ENCODE data around the gene UBTD1.
"Not testable (repeated sequence)": the region's sequence is repeated elsewhere in the genome, so short reads cannot be mapped to it uniquely, and the experiment has no call there.

Gene UBTD1, protein sequence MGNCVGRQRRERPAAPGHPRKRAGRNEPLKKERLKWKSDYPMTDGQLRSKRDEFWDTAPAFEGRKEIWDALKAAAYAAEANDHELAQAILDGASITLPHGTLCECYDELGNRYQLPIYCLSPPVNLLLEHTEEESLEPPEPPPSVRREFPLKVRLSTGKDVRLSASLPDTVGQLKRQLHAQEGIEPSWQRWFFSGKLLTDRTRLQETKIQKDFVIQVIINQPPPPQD

GRCh38 chr10:97498841-97499560 lies at the start of gene UBTD1:
Gene UBTD1 (plus strand): TSS chr10:97498924. CDS start chr10:97499204, 280 bp downstream.
- DNase-seq (ENCODE audit: low read depth) = no peak

DNA sequence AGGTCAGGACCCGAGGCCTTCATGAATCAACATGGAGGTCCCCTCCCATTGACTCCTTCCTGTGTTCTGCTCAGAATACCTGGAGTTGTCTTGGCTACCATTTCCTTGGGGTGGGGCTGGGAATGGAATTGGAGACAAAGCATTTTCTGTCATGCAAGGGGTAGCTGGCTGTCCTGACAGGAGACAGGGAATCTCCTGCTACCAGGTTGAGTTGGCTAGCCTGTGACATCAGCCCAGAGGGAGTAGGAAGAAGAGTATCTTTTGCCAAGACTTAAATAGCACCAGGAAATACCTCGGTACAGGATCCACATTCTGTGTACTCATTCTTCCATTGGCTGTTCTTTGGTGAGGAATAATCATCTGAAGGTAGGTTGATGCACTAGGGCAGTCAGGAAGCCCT lies 47.9 kb upstream of the UBTD1 start:
- no peak for DNase-seq (ENCODE audit: low read depth)

GRCh38 chr10:97451605-97452004 lies 47.1 kb upstream of the UBTD1 start:
- no peak for DNase-seq (ENCODE audit: low read depth)

DNA sequence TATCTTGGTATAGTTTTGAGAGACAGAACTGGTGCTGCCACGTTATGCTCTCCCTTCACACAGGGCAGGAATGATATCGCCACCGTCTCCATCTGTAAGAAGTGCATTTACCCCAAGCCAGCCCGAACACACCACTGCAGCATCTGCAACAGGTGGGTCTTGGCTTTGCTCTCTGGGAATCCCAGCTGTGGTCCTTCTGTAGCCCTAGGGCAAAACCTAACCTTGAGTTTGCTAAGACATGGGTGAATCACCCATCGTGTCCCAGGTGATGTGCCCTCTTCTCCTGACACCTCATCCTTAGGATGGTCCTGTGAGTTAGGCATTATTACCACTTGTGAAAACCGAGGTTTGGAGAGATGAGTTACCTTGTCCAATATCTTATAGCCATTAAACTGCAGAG lies 46.4 kb upstream of the UBTD1 start:
- no peak for DNase-seq (ENCODE audit: low read depth)

DNA sequence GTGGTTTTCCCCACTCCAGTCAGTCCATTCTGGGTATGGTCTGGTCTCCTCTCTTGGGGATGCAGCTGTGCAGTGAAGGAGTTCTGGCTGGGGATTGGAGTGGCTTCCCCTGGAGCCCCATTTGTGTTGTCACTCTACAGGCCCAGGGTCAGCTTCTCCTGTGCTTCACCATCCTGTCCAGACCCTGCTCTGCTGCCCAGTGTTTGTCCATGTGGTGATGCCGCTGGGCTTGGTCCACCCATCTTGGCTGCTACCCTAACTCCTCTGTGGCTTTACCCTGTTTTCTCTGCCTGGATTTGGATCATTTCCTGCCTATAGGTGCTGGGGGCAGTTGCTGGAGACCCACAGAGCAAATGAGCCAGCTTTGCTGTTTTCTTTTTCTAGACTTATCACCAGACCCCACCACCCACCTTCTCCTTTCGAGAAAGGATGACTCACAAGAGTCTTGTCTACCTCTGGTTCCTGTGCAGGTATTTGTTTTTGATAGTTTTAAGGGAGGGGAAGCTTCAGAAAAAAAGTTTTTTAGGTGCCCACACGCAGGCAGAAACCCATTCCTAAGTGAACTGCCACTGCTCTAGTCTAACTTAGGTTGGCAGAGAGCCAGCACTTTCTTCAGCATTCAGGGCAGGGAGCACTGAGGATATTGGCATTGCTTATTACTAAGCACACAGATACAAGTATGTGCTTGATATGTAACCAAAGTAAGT lies 44.2 kb upstream of the UBTD1 start:
- no peak for DNase-seq (ENCODE audit: low read depth)

- DNase-seq (ENCODE audit: low read depth) = no peak
These were observed 42.6 kb upstream of the UBTD1 start for GRCh38 chr10:97456034-97456685.

DNA sequence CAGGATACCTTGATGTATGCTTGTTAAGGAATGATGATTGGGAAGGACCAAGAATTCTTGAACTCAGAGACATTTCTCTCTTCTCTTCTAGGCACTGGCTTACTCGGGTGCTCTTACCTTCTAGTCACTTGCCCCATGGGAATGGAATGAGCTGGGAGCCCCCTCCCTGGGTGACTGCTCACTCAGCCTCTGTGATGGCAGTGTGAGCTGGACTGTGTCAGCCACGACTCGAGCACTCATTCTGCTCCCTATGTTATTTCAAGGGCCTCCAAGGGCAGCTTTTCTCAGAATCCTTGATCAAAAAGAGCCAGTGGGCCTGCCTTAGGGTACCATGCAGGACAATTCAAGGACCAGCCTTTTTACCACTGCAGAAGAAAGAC lies 42.0 kb upstream of the UBTD1 start:
- no peak for DNase-seq (ENCODE audit: low read depth)

DNA sequence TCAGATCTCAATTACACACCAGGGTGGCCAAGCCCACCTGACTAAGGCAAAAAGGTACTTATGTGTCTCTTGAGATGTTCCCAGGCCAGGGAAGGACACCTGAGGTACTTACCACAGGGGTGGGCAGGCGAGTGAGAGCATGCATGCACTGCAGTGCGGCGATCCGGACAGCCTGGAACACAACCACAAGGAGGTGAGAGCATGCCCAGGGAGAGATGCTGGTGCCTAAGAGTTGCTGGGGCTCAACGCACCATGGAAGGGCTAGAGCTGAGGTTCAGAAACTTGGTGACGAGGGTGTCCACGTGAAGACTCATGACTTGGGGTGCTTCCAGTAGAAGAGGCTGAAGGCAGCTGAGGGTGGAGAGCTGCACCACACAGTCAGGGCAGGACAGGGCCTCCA lies 39.6 kb upstream of the UBTD1 start:
- DNase-seq (ENCODE audit: low read depth) = no peak

- DNase-seq (ENCODE audit: low read depth) = no peak
These were observed 38.8 kb upstream of the UBTD1 start for GRCh38 chr10:97459933-97460332.

DNA sequence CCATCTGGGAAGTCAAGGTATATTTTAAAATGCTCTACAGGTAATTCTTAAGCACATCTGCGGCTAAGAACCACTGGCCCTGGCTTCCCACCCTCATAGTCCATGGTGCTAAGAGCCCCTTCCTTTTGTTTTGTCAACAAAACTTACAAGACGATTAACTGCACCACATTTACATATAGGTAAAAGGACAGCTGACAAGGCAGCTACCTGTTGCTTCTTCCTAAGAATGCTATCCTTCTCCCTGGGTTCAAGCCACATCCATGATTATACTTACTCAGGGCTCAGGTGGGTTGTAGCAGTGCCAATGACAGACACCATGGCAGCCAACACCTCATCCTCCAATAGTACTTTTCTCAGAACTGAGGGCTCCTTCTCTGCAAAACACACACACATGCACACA lies 36.4 kb upstream of the UBTD1 start:
- no peak for DNase-seq (ENCODE audit: low read depth)

DNA sequence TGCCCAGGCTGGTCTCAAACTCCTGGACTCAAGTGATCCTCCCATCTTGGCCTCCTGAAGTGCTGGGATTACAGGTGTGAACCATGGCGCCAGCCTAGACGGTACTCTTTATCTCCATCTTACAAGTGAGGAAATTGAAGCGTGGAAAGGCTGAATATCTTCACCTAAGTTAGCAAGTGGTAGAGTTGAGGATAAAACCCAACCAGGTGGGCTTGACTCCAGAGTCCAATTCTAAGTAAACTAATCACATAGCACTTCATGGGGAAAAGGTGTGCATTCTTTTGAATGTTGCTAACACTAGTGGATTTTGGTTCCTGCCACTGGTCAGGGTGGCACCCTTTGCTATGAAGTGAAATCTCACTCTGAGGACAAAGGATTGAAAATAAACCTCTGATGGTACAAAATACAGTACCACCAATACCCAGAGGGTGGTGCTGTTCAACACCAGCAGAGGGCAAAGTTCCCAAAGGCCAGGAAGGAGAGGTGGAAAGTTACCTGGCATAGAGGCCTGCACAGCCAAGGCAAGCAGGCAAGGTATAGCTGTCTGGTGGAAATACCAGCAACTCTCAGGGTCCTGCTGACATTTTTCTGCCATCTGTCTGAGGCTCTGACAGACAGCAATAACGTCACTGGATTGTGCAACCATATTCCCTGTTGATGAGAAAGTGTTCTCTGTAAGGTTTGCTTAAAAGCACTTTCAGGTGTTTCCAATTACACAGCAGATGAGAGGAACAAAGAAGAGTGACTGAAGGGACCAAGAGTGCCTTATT lies 35.2 kb upstream of the UBTD1 start:
- DNase-seq (ENCODE audit: low read depth) = no peak

DNA sequence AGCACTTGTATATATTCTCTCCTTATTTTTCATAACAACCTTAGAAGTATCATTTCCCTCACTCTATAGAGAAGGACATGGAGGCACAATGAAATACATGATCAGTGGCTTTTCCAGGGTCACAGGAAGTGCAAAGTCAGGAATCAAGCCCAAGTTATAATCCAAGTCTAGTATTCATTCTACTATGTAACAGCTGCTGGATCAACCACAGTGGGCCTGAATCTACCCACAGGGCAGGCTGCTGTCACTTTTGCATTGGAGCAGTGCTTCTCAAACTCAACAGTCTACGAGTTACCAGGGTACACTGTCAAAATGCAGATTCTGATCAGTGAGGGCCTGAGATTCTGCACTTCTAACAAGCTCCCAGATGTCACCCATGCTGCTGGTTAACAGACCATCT lies 34.5 kb upstream of the UBTD1 start:
- DNase-seq (ENCODE audit: low read depth) = no peak

DNA sequence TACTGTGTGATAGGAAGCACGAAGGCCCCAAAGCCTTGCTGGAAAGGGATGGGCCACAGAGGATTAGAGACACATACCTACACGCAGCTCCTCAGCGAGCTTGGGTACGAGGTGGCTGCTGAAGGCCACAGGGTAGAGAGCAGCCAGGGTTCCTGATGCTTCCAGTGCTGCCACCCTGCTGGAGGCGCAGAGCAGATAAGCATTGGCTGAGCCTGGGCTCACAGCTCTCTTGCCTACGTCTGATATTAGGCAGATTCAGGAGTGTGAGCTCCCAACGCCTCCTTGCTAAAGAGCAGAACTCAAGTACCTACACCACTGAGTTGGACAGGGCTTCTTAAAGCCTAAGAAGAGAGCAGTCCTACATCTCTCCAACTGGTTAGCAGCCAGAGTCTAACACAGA lies 32.7 kb upstream of the UBTD1 start:
- DNase-seq (ENCODE audit: low read depth) = no peak

DNA sequence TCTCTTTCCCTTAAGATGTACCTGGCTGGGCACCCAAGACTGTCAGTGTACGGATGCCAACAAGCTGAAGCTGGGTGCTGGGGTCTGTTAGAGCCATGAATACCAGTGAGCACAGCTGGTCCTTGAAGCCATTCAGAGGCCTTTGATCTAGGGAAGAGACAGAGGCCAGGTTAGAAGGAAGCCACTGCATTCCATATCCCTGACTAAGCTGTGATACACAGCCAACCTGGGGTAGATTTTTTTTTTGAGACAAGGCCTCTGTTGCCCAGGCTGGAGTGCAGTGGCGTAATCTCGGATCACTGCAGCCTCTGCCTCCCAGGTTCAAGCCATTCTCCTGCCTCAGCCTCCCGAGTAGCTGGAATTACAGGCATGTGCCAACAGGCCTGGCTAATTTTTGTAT lies 32.0 kb upstream of the UBTD1 start:
- no peak for DNase-seq (ENCODE audit: low read depth)

- no peak for DNase-seq (ENCODE audit: low read depth)
These were observed 30.6 kb upstream of the UBTD1 start for GRCh38 chr10:97468162-97468561.

GRCh38 chr10:97468781-97469180 lies 29.9 kb upstream of the UBTD1 start:
- DNase-seq (ENCODE audit: low read depth) = not testable (repeated sequence)

DNA sequence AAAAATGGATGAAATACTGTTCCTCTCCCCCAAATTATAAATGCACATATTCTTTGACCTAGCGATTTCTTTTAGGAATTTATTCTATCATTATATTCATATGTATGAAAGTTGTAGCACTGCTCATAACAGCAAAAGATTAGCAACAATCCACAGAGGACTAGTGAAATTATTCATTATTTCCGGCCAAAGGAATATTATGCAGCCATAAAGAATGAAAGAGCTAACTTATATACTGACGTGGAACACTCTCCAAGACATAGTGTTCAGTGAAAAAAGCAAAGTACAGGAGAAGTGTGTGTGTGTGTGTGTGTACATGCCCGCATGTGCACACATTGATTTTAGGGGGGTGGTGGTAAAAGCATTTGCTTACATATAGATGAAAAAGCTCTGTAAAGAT lies 23.8 kb upstream of the UBTD1 start:
- DNase-seq (ENCODE audit: low read depth) = no peak

DNA sequence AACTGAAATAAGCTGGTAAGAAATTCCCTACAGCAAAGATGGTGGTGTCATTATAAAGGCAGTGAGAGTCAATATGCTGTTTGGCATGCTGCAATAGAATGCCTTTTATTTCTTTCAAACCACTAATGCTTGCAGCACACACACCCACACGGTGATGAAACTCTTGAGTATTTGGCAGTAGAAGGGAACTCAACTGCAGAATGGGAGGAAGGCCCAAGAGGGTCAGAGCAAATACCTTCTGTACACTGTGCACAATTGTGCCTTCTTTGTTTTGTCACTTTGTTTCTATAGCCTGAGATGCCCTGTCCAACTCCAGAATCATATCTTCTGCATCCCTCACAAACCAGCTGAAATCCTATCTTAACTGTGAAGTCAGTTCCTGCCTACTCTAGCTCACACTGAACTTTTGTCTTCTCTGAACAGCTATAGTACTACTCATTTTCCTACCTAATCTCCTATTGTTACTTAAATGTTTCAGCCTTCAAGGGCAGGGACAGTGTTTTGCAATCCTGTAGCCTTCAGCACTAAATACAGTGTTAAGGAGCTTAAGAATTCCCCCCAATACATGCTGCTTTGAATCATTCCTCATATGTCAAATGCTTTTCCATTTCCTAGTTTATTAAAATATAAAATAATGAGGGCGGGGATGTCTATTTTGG lies 22.7 kb upstream of the UBTD1 start:
- DNase-seq (ENCODE audit: low read depth) = no peak

GRCh38 chr10:97479410-97479809 lies 19.3 kb upstream of the UBTD1 start:
- DNase-seq (ENCODE audit: low read depth) = not testable (repeated sequence)

- DNase-seq (ENCODE audit: low read depth) = no peak
These were observed 18.8 kb upstream of the UBTD1 start for GRCh38 chr10:97479939-97480338.

GRCh38 chr10:97481071-97481470 lies 17.7 kb upstream of the UBTD1 start:
- no peak for DNase-seq (ENCODE audit: low read depth)

DNA sequence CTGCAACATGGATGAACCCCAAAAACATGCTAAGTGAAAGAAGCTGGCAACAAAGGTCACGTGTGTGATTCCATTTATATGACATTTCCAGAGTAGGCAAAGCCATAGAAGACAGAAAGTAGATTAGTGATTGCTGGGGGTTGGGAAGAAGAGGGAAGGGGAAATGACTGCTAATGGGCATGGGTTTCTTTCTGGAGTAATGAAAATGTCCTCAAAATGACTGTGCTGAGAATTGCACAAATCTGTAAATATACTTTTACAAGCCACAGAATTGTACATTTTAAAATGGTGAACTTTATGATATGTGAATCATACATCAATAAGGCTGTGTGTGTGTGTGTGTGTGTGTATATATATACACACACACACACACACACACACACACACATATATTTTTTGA lies 16.3 kb upstream of the UBTD1 start:
- DNase-seq (ENCODE audit: low read depth) = no peak
